Brain pericyte (primary cell): ENCODE data around the gene COL23A1.

Source experiments
- DNase-seq: peaks from one replicate; pipeline ENCODE4 v3.0.0-alpha.2; 2012; ENCODE audit warnings: low read depth, low spot score

COL23A1 gene

GRCh38 chr5:178437386-178438075 is 152.7 kb downstream of the COL23A1 start:
- DNase-seq: no peak

- DNase-seq: no peak
Observed at GRCh38 chr5:178436326-178436940, 153.8 kb downstream of the COL23A1 start.

DNA sequence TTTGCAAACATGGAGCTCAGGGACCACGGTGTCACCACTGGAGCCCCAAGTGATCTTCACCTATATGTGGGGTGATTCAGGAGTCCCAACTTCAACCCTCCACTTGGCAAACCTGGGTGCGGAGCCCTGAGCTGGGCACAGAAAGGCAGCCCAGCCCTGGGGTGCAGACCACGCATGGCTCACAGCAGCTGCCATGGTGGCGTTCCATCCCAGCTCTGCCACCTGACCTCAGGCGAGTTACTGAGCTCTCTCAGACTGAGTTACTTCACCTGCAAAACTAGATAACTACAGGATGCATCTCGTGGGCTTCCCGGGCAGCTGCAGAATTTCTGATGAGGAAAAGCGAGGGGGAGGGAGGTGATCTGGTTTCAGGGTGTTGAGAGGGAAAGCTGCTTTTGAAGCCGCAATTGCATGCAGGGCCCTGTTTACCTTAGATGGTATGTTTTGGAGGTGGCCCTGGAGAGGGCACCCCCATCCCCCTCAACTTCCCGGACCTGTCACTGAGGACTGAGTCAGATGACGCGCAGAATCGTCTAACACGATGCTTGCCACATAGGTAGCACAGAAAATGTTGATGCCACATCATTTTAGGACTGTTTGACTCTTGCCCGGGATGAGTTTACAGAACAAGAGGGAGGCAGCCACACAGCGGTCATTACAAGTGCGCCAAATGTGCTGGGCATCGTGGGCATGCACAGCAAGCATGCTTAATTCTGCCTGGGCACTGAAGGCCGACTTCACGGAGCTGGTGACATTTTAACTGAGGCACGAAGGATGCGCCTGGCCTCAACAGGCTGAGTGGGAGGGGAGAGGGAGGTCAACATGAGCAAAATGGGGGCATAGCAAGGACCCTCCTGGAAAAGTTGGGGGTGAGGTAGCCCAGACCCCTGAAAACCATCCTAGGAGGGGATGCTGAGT is 154.6 kb downstream of the COL23A1 start:
- DNase-seq: no peak

GRCh38 chr5:178434851-178435250 is 155.3 kb downstream of the COL23A1 start:
- DNase-seq: no peak

DNA sequence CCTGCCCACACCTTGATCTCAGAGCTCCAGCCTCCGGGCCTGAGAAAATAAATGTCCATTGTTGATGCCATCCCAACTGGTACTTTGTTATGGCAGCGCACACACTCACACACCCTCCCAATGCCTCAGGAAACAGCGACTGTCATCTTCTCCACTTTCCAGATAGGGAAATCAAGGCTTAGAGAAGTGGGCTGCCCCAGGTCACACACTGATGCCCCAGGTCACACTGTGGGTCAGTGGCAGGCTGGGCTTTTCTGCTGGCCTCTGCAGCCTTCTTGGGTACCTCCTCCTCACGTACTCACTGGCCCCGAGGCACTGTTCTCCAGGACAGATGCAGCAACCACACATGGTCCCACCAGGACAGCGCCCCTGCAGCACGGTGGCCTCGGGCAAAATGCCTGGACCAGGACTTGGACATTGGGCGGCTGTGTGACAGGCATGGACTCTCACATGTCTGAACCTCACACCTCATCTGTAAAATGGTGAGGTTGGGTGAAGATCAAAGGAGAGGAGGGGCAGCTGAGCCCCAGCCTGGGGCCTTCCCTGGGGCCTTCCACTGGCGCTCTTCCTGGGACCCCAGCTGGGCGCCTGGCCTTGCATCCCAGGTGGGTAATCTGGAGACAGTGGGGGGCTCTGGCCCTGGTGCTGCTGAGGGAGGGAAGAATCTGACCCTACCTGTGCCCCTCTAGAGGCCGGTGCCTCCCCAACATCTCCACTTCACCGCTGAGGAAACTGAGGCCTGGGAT is 156.0 kb downstream of the COL23A1 start:
- no peak for DNase-seq

DNA sequence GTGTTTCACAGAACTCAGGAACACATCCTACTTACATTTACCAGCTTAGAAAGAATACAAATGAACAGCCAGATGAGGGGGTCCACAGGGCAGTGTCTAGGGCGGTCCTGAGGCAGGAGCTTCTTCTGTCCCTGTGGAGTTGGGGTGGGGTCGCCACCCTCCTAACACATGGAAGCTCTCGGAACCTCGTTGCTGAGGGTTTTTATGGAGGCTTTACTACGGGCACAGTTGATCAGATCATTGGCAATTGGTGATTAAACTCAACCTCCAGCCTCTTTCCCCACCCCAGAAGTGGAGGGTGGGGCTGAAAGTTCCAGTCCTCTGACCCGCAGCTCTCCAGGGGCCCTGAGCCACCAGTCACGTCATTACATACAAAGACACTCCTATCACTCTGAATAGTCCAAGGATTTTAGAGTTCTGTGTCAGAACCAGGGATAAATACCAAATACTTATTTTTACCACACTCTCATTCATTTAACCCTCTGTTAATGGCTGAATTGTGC is 156.9 kb downstream of the COL23A1 start:
- no peak for DNase-seq

GRCh38 chr5:178432421-178433272 is 157.5 kb downstream of the COL23A1 start:
- DNase-seq: no peak

GRCh38 chr5:178431782-178432165 is 158.4 kb downstream of the COL23A1 start:
- DNase-seq: no peak

- DNase-seq: no peak
Observed at GRCh38 chr5:178431063-178431781, 159.0 kb downstream of the COL23A1 start.

DNA sequence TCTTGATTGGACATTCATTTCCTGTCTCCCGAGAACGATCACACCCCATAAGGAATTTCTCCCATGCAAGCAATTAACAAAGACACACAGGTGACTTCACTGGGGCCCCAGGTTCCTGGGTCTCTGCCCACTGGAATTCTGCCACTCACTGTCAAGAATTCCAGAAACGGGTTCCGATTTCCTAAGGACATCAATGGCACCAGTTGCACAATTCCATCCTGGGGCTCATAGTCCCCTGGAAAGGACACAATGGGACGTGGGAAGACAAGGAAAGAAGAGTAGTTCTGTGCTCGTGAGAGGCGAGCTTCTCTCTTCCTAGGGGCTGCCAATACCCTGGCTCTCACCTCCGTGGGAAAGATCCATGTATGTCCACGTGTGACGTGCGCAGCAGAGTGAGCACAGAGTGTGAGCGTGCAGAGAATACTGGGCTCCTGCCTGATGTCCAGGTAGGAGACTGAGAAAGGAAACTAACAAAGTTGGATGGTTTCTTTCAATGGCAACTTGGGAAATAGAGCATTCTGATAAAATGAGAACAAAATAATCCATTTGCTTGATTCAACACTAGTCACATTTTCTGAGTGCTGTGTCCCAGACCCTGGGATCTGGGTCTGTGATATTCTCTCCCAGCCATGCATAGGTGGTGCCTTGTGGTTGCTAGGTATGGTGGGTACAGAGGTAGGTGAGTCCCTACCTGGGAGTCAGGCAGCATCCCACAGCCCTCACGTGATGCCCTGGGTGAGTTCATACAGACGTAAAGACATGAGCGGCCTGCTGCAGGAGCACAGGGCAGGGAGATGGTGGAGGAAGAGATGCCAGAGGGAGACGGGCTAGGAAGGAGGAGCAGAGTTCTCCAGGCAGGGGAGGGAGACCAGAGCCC is 159.8 kb downstream of the COL23A1 start:
- DNase-seq: no peak

DNA sequence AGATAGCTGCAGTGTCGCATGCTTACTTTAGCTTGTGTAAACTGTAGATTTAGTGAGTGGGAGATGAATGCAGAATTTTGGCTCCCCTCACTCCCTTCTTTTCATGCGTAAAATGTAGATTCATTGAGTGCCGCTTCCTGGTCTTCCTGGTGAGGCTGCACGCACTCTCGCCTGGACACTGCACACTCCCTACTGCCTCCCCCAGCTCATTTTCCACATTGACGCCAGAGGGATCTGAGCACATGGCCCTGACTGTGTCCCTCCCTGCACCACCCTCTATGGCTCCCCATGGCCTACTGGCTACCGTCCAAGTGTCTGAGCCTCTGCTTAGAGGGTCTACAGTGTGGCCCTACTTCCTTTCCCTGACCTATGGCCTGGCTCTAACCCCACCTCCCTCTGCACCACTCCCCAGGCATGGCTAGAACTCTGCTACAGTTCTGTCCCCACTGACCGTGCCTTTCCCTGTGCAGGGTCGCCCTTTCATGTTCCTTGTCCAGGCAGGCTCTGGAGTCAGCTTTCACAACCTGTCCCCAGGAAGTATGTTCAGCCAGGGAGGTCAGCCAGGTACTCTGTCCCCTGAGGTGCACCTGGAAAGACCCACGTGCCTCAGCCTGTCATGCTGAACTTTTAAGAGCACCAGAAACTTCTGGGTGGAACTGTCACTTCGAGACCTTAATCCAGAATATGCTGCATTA is 160.6 kb downstream of the COL23A1 start:
- DNase-seq: no peak

DNA sequence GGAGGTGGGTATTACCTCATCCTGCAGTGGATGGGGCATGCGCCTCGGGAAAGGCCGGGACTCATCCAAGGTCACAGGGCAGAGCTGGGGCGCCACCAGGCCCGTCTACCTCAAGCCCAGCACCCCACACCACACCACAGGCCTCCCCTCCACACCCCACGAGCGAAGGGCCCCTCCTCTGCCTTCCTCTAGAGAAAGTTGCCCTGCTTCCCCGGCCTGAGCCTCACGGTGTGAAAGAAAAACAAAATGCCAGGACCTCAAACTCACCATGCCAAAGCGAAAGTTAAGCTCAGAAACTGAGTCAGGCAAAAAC is 161.1 kb downstream of the COL23A1 start:
- DNase-seq: no peak

GRCh38 chr5:178428341-178429155 is 161.6 kb downstream of the COL23A1 start:
- no peak for DNase-seq

DNA sequence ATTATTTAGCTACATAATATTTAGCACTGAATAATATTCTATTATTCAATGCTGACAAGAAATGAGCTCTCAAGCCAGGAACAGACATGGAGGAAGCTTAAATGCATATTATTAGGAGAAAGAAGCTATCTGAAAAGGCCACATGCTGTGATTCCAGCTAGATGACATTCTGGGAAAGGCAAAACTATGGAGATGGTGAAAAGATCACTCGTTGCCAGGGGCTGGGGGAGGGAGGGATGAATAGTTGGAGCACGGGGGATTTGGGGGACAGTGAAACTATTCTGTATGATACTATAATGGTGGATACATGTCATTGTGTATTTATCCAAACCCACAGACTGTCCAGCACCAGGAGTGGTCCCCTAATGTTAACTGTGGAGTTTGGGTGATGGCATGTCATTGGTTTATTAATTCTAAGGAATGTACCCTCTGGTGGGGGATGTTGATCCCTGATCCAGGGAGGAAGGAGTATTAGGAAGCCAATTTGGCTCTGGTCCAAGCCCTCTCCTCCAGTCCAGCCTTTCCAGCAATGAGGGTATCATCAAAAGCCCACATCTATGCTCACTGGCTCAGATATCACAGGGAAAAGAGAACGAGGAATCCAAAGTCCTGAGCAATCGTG is 162.5 kb downstream of the COL23A1 start:
- DNase-seq: no peak

- DNase-seq: no peak
Observed at GRCh38 chr5:178426326-178427130, 163.7 kb downstream of the COL23A1 start.

DNA sequence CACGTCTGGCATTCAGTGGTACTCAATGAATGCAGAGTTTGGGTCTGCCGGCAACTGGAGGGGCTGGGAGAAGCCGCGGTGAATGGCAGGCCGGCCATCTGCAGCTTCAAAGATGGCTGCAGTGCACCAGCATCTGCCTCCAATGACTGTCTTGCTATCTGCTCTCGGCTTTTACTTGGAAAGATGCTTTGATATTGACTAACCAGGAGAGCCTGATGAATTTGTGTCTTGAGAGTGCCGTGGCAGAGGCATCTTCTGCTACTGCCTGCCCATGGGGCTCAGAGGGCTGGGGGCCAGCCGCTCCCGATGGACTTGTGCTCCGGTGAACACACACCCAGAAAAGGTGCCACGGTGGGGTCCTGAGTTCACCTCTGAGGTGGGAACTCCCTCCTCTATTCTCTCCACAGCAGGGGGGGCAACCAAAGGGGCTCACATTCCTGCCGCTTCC is 164.5 kb downstream of the COL23A1 start:
- DNase-seq: no peak
